NCI-H1694 treated with DMSO at 0.1 percent for 48 hours (cell line): ENCODE measurements around the gene SLC35F3.

Experiments
- DNase-seq: peaks from one replicate; lab custom pipeline; 2025; lab: John Stamatoyannopoulos, UW

The SLC35F3 gene

DNA sequence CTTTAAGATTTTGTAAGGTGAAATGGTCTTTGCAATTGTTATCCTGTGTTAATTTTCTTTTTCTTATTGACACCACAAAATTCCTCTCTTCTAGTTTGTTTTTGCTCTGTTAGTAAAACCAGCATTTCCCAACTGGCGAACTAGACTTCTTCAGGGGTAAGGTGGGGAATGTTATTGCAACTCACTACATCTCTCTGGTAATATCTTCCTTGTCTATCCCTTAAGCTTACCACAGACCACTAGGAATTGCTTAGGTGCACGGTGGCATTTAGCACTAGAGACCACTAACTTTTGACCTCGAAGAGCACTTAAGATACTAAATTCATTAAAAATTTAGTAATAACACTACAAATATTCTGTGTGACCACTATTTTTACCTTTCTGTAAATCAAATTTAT lies 464.6 kb downstream of the SLC35F3 start:
- no peak for DNase-seq

DNA sequence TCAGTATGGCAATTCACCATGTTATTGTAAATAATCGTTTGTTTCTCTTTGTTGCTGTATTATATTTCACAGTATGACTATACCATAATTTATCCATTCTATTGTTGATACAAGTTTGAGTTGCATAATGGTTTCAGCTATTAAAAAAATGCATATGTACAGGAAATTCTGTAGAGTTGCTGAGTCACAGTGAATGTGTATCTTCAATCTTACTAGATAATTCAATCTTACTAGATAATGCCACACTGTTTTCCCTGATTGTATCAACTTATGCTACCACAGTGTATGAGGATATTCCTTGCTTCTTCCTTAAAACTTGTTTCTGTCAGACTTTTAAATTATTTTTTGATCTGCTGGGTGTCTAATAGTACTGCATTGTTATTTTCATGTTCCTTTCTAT lies 465.3 kb downstream of the SLC35F3 start:
- DNase-seq = no peak

DNA sequence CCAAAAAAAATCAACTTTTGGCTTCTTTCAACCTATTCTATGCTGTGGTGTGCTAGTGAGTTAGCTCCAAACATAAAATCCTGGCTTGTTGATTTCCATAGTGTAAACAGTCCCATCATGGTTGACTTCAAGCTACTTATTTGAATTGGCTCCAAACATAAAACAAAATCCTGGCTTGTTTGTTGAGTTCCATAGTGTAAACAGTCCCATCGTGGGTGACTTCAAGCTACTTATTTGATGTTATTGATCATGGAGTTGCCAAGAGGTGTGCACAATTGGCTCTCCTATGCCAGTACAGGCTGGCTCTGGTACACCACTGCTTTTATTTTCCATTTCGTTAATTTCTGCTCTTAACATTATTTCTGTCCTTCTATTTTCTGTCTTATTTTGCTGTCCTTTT lies 466.9 kb downstream of the SLC35F3 start:
- no peak for DNase-seq

DNA sequence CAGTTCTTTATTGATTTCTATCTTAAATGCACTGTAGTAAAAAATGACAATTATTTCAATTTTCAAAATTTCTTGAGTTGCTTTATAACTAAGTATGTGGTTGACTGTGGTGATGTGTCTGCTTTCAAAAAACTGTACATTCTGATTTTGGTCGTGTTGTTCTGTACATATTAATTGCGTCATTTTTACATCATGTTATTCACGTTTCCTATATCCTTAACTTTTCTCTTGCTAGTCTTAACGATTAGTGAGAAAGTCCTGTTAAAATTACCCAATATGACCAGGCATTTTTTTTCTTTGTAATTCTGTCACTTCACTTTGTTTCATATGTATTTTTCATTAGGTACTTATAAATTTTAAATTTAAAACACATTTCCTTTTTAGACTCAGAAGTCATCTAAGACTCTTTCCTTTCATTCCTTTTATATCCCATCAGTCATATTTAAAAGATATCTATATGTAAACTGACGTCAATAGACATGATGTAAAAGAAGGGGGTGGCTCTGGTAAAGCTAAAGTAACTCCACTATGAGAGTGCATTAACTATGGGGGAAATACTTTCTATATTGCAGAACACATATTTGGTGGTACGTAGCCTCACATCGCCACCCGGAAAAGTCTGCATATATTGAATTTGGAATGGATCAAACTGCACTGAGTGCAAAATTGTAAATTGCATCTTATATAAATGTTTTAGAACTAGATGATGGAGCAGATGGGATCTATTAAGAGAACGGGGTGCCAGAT lies 467.7 kb downstream of the SLC35F3 start:
- DNase-seq = no peak

DNA sequence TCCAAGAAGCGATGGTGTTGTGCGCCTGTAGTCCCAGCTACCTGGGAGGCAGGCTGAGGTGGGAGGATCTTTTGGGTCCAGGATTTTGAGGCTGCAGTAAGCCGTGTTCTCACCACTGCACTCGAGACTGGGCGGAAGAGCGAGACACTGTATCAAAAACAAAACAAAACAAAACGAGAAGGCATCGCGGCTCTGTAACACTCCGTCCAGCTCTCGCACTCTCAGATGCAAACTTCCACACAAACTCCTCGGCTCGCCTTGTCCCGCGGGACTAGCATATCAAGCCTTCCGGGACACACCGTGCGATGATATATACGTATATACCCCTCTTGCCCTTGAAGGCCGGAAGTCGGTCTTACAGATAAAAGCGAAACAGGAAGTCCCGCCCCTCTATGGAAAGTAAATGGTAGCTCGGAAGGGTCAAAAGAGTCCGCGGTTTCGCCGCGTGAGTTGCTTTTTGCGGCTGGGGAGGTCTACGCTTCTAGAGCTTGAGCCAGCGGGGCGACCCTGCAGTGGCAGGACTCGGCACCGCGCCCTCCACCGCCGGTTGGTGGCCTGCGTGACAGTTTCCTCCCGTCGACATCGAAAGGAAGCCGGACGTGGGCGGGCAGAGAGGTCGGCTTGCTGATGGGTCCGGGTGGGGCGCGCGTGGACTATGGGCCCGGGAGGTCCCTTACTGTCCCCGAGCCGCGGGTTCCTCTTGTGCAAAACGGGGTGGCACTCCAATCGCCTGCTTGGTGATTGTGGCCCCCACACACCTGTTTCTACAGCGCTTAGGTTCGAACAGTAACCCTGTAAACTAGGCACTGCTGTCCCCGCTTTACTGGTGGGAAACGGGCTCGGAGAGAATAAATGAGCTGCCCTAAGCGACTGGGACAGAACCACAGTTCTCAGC lies 468.8 kb downstream of the SLC35F3 start, which contains the start of gene COA6:
TSS of gene COA6 (plus strand) at position 393 of the 895 bp plus-strand sequence. CDS start at position 404, 11 bp downstream.
- peak; percentile 93 for DNase-seq

DNA sequence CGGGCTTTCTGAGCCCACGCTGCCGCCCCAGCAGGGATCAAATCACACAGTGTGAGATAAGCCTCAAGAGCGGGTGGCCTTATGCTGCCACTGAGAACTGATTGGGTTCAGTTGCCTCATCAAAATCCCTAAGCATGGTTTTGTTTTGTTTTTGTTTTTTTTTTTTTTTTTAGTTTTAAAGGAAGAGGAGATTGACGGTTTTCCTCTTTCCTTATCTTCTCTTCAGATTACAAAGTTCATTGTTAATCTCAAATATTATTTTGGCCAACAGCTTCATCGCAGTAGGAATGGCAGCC lies 469.4 kb downstream of the SLC35F3 start:
- DNase-seq = no peak
